Coronary artery (tissue), 2 donors: ENCODE results near the gene CLBA1.

ENCODE experiments used
- DNase-seq: peaks from one replicate; pipeline ENCODE4 v3.0.0-alpha.2; 2017; ENCODE audit warnings: low spot score
- H3K27ac ChIP-seq, 2 donors: fragments of 200-600 bp; sonication (generic); one replicate each; pipeline ENCODE4 v1.5.1; 2016 to 2019
- H3K4me3 ChIP-seq: fragments of 200-600 bp; sonication (generic); 2 replicates; pipeline ENCODE4 v1.5.1; 2016; ENCODE audit warnings: mild to moderate bottlenecking, moderate library complexity
- CTCF ChIP-seq: fragments of 200-600 bp; sonication (generic); IDR thresholded peaks from one replicate; pipeline ENCODE4 v1.5.1; 2019; ENCODE audit warnings: antibody characterized with exemption

The CLBA1 gene

DNA sequence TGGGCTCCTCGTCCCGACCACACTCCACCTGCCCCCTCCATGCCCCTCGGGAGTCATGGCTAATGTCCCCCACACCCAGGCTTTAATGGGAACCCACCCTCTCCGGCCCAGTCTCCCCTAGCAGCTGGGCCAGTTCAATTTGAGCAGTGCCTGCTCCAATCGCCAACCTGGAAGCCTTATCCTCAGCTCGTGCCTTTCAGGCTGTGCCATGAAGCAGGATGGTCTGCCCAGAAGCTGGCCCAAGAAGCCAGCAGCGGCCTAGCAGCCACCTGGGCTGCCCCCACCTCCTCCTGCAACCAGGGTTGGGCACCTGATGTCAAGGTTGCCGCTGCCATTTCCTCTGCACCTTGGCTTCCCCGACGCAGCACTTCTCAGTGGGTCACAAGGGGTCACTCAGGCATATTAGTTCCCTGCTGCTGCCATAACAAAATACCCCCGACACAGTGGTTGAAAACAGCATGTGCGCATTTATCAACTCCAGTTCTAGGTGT lies 2.3 kb upstream of the CLBA1 start:
- H3K27ac ChIP-seq: no peak overlapping the region
- DNase-seq: no peak
- H3K4me3 ChIP-seq: no peak overlapping the region
- TF ChIP-seq CTCF: no peak

- no peak for TF ChIP-seq CTCF
- no peak for DNase-seq
- no peak overlapping the region for H3K27ac ChIP-seq
Observed at GRCh38 chr14:104984056-104984894, 1.3 kb upstream of the CLBA1 start.

GRCh38 chr14:104986487-104987164 lies 1.0 kb downstream of the CLBA1 start:
- DNase-seq: no peak
- no peak for TF ChIP-seq CTCF
- Histone ChIP-seq H3K4me3 (peak overlapping the region; percentile 89), H3K27ac (no peak overlapping the region)

More at GRCh38 chr14:104984056-104984894, 1.3 kb upstream of the CLBA1 start:
- no peak overlapping the region for H3K4me3 ChIP-seq

DNA sequence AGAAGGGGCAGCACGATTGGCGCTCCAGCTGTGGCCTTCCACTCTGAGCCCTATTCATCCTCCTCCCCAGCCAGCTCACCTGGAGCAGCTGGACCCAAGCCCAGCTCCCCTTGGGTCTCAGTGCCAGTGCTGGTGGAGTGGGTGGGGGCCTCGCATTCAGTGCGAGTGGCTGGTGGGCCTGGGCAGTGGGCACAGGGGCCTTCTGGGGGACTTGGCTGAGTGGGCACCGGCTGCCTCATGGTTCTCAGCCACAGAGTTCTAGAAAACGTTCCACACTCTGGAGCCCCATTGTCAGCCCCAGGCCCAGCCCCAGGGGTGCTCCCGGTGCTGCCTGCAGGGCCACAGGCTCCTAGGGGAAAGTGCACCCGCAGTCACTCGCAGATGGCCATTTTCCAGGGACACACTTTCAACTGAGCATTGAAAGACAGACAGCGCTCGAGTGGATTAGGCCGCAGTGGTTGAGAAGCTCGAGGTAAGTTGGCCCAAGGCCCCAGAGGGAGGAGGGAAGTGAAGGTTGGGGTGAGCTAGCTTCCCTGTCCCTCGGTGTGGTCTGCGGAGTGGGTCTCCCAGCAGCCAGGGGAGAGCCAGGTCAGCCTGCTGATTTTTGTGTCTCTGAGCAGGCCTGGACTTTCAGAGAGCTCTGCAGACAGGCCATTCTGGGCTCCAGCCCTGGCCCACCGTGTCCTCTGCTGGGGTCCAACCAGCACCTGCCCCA lies 3.8 kb downstream of the CLBA1 start:
- Histone ChIP-seq H3K4me3 (no peak overlapping the region), H3K27ac (no peak overlapping the region)
- DNase-seq: no peak
- no peak for TF ChIP-seq CTCF

GRCh38 chr14:104989951-104990303 lies 4.3 kb downstream of the CLBA1 start:
- H3K27ac ChIP-seq: no peak overlapping the region
- H3K4me3 ChIP-seq: no peak overlapping the region
- no peak for TF ChIP-seq CTCF
- DNase-seq: no peak

- DNase-seq: no peak
- H3K27ac ChIP-seq: no peak overlapping the region
- TF ChIP-seq CTCF: no peak
- no peak overlapping the region for H3K4me3 ChIP-seq
Observed at GRCh38 chr14:104991896-104992230, 6.3 kb downstream of the CLBA1 start.
